IPS-11a (cell line): ENCODE measurements around the gene YARS2.
A peak's percentile ranks its signal among the peaks of the same experiment; 100 is the strongest.

Experiments
- H3K4me3 ChIP-seq: one replicate; pipeline ENCODE4 v1.5.1; 2013; ENCODE audit warnings: low read depth, low read length, control low read depth

YARS2 gene

GRCh38 chr12:32755654-32756475 lies at the start of gene YARS2:
TSS of gene YARS2 (minus strand) at chr12:32755897. CDS start at chr12:32755874, 23 bp downstream.
- H3K4me3 ChIP-seq, result peak within 1 kb of the TSS; percentile 100

GRCh38 chr12:32804301-32804700 lies 48.6 kb upstream of the YARS2 start:
- no peak overlapping the region for H3K4me3 ChIP-seq

GRCh38 chr12:32801269-32801980 lies 45.7 kb upstream of the YARS2 start:
- no peak overlapping the region for H3K4me3 ChIP-seq

GRCh38 chr12:32794281-32794680 lies 38.6 kb upstream of the YARS2 start:
- no peak overlapping the region for H3K4me3 ChIP-seq

GRCh38 chr12:32789916-32790315 lies 34.2 kb upstream of the YARS2 start:
- no peak overlapping the region for H3K4me3 ChIP-seq

- no peak overlapping the region for H3K4me3 ChIP-seq
Measured at GRCh38 chr12:32789446-32789845, 33.7 kb upstream of the YARS2 start.

- H3K4me3 ChIP-seq, result no peak overlapping the region
Measured at GRCh38 chr12:32788405-32788804, 32.7 kb upstream of the YARS2 start.

GRCh38 chr12:32785557-32785956 lies 29.9 kb upstream of the YARS2 start:
- no peak overlapping the region for H3K4me3 ChIP-seq

GRCh38 chr12:32783029-32783428 lies 27.3 kb upstream of the YARS2 start:
- H3K4me3 ChIP-seq, result no peak overlapping the region

- H3K4me3 ChIP-seq, result no peak overlapping the region
Measured at GRCh38 chr12:32780071-32780470, 24.4 kb upstream of the YARS2 start.

GRCh38 chr12:32777691-32778175 lies 22.0 kb upstream of the YARS2 start:
- no peak overlapping the region for H3K4me3 ChIP-seq

GRCh38 chr12:32777159-32777558 lies 21.5 kb upstream of the YARS2 start:
- H3K4me3 ChIP-seq, result no peak overlapping the region

- no peak overlapping the region for H3K4me3 ChIP-seq
Measured at GRCh38 chr12:32776258-32776657, 20.6 kb upstream of the YARS2 start.

GRCh38 chr12:32773691-32774090 lies 18.0 kb upstream of the YARS2 start:
- H3K4me3 ChIP-seq, result no peak overlapping the region

- no peak overlapping the region for H3K4me3 ChIP-seq
Measured at GRCh38 chr12:32770141-32770540, 14.4 kb upstream of the YARS2 start.

GRCh38 chr12:32768518-32768917 lies 12.8 kb upstream of the YARS2 start:
- H3K4me3 ChIP-seq, result no peak overlapping the region

GRCh38 chr12:32765906-32766305 lies 10.2 kb upstream of the YARS2 start:
- no peak overlapping the region for H3K4me3 ChIP-seq

- no peak overlapping the region for H3K4me3 ChIP-seq
Measured at GRCh38 chr12:32761716-32762115, 6.0 kb upstream of the YARS2 start.

- H3K4me3 ChIP-seq, result no peak overlapping the region
Measured at GRCh38 chr12:32757157-32757556, 1.5 kb upstream of the YARS2 start.

- H3K4me3 ChIP-seq, result peak overlapping the region; percentile 100
Measured at GRCh38 chr12:32756476-32757066, 874 bp upstream of the YARS2 start.

- peak overlapping the region; percentile 100 for H3K4me3 ChIP-seq
Measured at GRCh38 chr12:32755051-32755653, 545 bp downstream of the YARS2 start.
